ENCODE results near the gene RNF150. TPM values are rescaled to one million over a fixed set of nuclear protein-coding genes. Genes with fewer than 3 reads are reported as not detected.

Gene RNF150
- total RNA-seq, 1 donor from 2014 or later = 28.5 TPM

GRCh38 chr4:140932501-140933045, 200.7 kb downstream of the RNF150 start:
- FAIRE-seq (no peak), DNase-seq (ENCODE audit: low spot score in 2 of 2) (no peak)

GRCh38 chr4:140931911-140932310, 201.4 kb downstream of the RNF150 start:
- no peak for DNase-seq (ENCODE audit: low spot score in 2 of 2)
- no peak for FAIRE-seq

- no peak for FAIRE-seq
Observed at GRCh38 chr4:140930557-140930956, 202.7 kb downstream of the RNF150 start.

GRCh38 chr4:140930011-140930410, 203.3 kb downstream of the RNF150 start:
- no peak for FAIRE-seq

More at GRCh38 chr4:140930557-140930956, 202.7 kb downstream of the RNF150 start:
- DNase-seq (ENCODE audit: low spot score in 2 of 2) = no peak

GRCh38 chr4:140928880-140929279, 204.4 kb downstream of the RNF150 start:
- FAIRE-seq (no peak), DNase-seq (ENCODE audit: low spot score in 2 of 2) (no peak)

More at GRCh38 chr4:140930011-140930410, 203.3 kb downstream of the RNF150 start:
- DNase-seq (ENCODE audit: low spot score in 2 of 2) = no peak

- FAIRE-seq (no peak), DNase-seq (ENCODE audit: low spot score in 2 of 2) (no peak)
Observed at GRCh38 chr4:140926672-140927071, 206.6 kb downstream of the RNF150 start.

- FAIRE-seq (no peak), DNase-seq (ENCODE audit: low spot score in 2 of 2) (no peak)
Observed at GRCh38 chr4:140925417-140925816, 207.9 kb downstream of the RNF150 start.

- no peak for DNase-seq (ENCODE audit: low spot score in 2 of 2)
- FAIRE-seq = no peak
Observed at GRCh38 chr4:140924761-140925392, 208.4 kb downstream of the RNF150 start.

GRCh38 chr4:140906993-140907962, 226.0 kb downstream of the RNF150 start:
- no peak for FAIRE-seq
- no peak for DNase-seq (ENCODE audit: low spot score in 2 of 2)

GRCh38 chr4:140904904-140905303, 228.4 kb downstream of the RNF150 start:
- DNase-seq (ENCODE audit: low spot score in 2 of 2) = no peak

GRCh38 chr4:140903522-140904475, 229.5 kb downstream of the RNF150 start:
- DNase-seq (ENCODE audit: low spot score in 2 of 2) (no peak), FAIRE-seq (no peak)

More at GRCh38 chr4:140904904-140905303, 228.4 kb downstream of the RNF150 start:
- FAIRE-seq = no peak

GRCh38 chr4:140901736-140902336, 231.4 kb downstream of the RNF150 start:
- no peak for DNase-seq (ENCODE audit: low spot score in 2 of 2)
- FAIRE-seq = no peak

- DNase-seq (ENCODE audit: low spot score in 2 of 2) (no peak), FAIRE-seq (no peak)
Observed at GRCh38 chr4:140893939-140894338, 239.3 kb downstream of the RNF150 start.

- DNase-seq (ENCODE audit: low spot score in 2 of 2) (no peak), FAIRE-seq (no peak)
Observed at GRCh38 chr4:140888054-140888453, 245.2 kb downstream of the RNF150 start.

GRCh38 chr4:140887467-140887866, 245.8 kb downstream of the RNF150 start:
- no peak for DNase-seq (ENCODE audit: low spot score in 2 of 2)
- no peak for FAIRE-seq

GRCh38 chr4:140884431-140885058, 248.7 kb downstream of the RNF150 start:
- FAIRE-seq = no peak
- DNase-seq (ENCODE audit: low spot score in 2 of 2) = peak in 1 of 2 donors; percentile 30

GRCh38 chr4:140877781-140878180, 255.5 kb downstream of the RNF150 start:
- DNase-seq (ENCODE audit: low spot score in 2 of 2) (no peak), FAIRE-seq (no peak)

- FAIRE-seq (no peak), DNase-seq (ENCODE audit: low spot score in 2 of 2) (no peak)
Observed at GRCh38 chr4:140876615-140877364, 256.5 kb downstream of the RNF150 start.

All from frontal cortex (tissue), 4 donors.